ENCODE measurements around the gene WRAP73. TPM values are rescaled to one million over a fixed set of nuclear protein-coding genes. Genes with fewer than 3 reads are reported as not detected.

Gene WRAP73
- total RNA-seq, 4 donors from 2014 or later: 12.5 to 20.6 (median 15.3) TPM

GRCh38 chr1:3599816-3600215 lies 50.1 kb downstream of the WRAP73 start:
- intact Hi-C loops (cut with DNase I; ENCODE audit: low total_unique reads): no loop called here

GRCh38 chr1:3599286-3599811 lies 50.6 kb downstream of the WRAP73 start:
- no peak overlapping the region for H3K4me3 ChIP-seq (ENCODE audit: low read depth, poor library complexity, severe bottlenecking)
- DNase-seq (ENCODE audit: low spot score in 2 of 2): no peak
- TF ChIP-seq, protein P1, sequence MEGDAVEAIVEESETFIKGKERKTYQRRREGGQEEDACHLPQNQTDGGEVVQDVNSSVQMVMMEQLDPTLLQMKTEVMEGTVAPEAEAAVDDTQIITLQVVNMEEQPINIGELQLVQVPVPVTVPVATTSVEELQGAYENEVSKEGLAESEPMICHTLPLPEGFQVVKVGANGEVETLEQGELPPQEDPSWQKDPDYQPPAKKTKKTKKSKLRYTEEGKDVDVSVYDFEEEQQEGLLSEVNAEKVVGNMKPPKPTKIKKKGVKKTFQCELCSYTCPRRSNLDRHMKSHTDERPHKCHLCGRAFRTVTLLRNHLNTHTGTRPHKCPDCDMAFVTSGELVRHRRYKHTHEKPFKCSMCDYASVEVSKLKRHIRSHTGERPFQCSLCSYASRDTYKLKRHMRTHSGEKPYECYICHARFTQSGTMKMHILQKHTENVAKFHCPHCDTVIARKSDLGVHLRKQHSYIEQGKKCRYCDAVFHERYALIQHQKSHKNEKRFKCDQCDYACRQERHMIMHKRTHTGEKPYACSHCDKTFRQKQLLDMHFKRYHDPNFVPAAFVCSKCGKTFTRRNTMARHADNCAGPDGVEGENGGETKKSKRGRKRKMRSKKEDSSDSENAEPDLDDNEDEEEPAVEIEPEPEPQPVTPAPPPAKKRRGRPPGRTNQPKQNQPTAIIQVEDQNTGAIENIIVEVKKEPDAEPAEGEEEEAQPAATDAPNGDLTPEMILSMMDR (IDR thresholded peaks at IDR 0.05): no peak
- no peak for TF ChIP-seq POLR2A (IDR thresholded peaks at IDR 0.05)
- intact Hi-C loops (cut with DNase I; ENCODE audit: low total_unique reads): no loop called here
- WGBS, 2 donors: 63 to 74% methylated on average over 5 to 16 of the region's 16 CpGs

More at GRCh38 chr1:3599816-3600215, 50.1 kb downstream of the WRAP73 start:
- 64 to 75% methylated on average over 13 to 15 of the region's 15 CpGs for WGBS, 2 donors
- no peak for DNase-seq (ENCODE audit: low spot score in 2 of 2)
- TF ChIP-seq, protein P1 (IDR thresholded peaks at IDR 0.05): no peak
- TF ChIP-seq POLR2A (IDR thresholded peaks at IDR 0.05): no peak
- H3K4me3 ChIP-seq (ENCODE audit: low read depth, poor library complexity, severe bottlenecking): no peak overlapping the region

DNA sequence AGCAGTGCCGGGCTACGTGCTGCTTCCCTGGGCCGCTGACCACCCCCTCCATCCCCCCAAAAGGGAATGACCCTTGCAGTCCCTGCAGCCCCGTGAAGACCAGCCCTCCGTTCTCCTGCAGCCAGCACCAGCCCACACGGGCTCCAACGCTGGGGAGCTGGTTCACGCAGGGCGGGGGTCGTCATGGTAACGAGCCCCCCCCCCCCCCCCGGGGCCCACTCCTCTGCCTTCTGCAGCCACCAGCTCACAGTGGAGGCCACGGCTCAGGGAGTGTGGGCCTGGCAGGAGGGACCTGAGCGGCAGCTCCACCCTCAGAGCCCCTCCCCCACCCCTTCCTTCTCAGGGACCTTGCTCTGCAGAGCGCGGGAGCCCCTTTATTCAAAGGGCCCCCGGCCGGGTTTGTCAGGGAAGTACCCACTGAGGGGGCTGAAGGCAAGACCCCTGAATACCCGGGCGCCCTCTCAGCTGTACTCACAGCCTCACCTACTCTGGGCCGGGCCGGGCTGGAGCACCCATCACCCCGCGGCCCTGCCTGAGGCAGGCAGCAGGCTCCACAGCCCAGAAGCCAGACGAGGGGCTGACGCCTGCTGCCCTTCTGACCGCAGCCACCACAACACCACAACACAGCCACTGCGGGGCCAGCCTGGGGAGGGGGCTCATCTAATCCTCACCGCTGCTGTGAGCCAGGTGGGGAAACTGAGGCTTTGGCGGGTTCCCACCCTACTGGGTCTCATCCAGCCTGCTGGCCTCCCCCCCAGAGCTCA lies 51.2 kb downstream of the WRAP73 start:
- no peak for DNase-seq (ENCODE audit: low spot score in 2 of 2)
- intact Hi-C loops (cut with DNase I; ENCODE audit: low total_unique reads): no loop called here
- WGBS, 2 donors: 53 to 74% methylated on average over 17 to 27 of the region's 30 CpGs
- no peak for TF ChIP-seq POLR2A (IDR thresholded peaks at IDR 0.05)
- TF ChIP-seq, protein P1 (IDR thresholded peaks at IDR 0.05): no peak
- no peak overlapping the region for H3K4me3 ChIP-seq (ENCODE audit: low read depth, poor library complexity, severe bottlenecking)

- intact Hi-C loops (cut with DNase I; ENCODE audit: low total_unique reads): no loop called here
- TF ChIP-seq, protein P1 (IDR thresholded peaks at IDR 0.05): no peak
- no peak for TF ChIP-seq POLR2A (IDR thresholded peaks at IDR 0.05)
- WGBS, 2 donors: 30 to 58% methylated on average over 5 to 26 of the region's 26 CpGs
- H3K4me3 ChIP-seq (ENCODE audit: low read depth, poor library complexity, severe bottlenecking): no peak overlapping the region
- no peak for DNase-seq (ENCODE audit: low spot score in 2 of 2)
Measured at GRCh38 chr1:3598051-3598491, 51.8 kb downstream of the WRAP73 start.

- H3K4me3 ChIP-seq (ENCODE audit: low read depth, poor library complexity, severe bottlenecking): no peak overlapping the region
- no peak for DNase-seq (ENCODE audit: low spot score in 2 of 2)
- TF ChIP-seq, protein P1 (IDR thresholded peaks at IDR 0.05): no peak
- TF ChIP-seq POLR2A (IDR thresholded peaks at IDR 0.05): no peak
- intact Hi-C loops (cut with DNase I; ENCODE audit: low total_unique reads): no loop called here
- WGBS, 2 donors: 73 to 75% methylated on average over 11 of the region's 11 CpGs
Measured at GRCh38 chr1:3597599-3597964, 52.3 kb downstream of the WRAP73 start.
